Middle frontal gyrus (tissue), 1 donor: ENCODE measurements around the gene LBP.
A peak's percentile ranks its signal among the peaks of the same experiment; 100 is the strongest.
"Not testable (repeated sequence)": the region's sequence is repeated elsewhere in the genome, so short reads cannot be mapped to it uniquely, and the experiment has no call there.

Experiments used
- DNase-seq: peaks from one replicate; pipeline ENCODE4 v3.0.0-alpha.2; 2015; ENCODE audit warnings: low spot score; ENCODE audit errors: extremely low spot score

The LBP gene

GRCh38 chr20:38346741-38347140 is 459 bp downstream of the LBP start:
- DNase-seq, result no peak

- DNase-seq, result no peak
Measured at GRCh38 chr20:38349856-38350255, 3.6 kb downstream of the LBP start.

- no peak for DNase-seq
Measured at GRCh38 chr20:38350879-38351775, 4.8 kb downstream of the LBP start.

- no peak for DNase-seq
Measured at GRCh38 chr20:38353316-38353715, 7.0 kb downstream of the LBP start.

- no peak for DNase-seq
Measured at GRCh38 chr20:38354227-38354626, 7.9 kb downstream of the LBP start.

- DNase-seq, result peak; percentile 33
Measured at GRCh38 chr20:38355161-38356012, 9.1 kb downstream of the LBP start.

- no peak for DNase-seq
Measured at GRCh38 chr20:38357653-38358207, 11.4 kb downstream of the LBP start.

- DNase-seq, result no peak
Measured at GRCh38 chr20:38358556-38358955, 12.3 kb downstream of the LBP start.

GRCh38 chr20:38363004-38363747 is 16.9 kb downstream of the LBP start:
- DNase-seq, result no peak

GRCh38 chr20:38369389-38369788 is 23.1 kb downstream of the LBP start:
- DNase-seq, result no peak

- DNase-seq, result no peak
Measured at GRCh38 chr20:38372806-38373205, 26.5 kb downstream of the LBP start.

GRCh38 chr20:38373231-38373867 is 27.1 kb downstream of the LBP start:
- no peak for DNase-seq

- no peak for DNase-seq
Measured at GRCh38 chr20:38373898-38374297, 27.6 kb downstream of the LBP start.

- DNase-seq, result no peak
Measured at GRCh38 chr20:38377039-38377685, 30.9 kb downstream of the LBP start.

- DNase-seq, result not testable (repeated sequence)
Measured at GRCh38 chr20:38377838-38378237, 31.6 kb downstream of the LBP start.

- no peak for DNase-seq
Measured at GRCh38 chr20:38383147-38383546, 36.9 kb downstream of the LBP start.

GRCh38 chr20:38386004-38386403 is 39.7 kb downstream of the LBP start:
- no peak for DNase-seq

GRCh38 chr20:38386851-38387250 is 40.6 kb downstream of the LBP start:
- DNase-seq, result no peak

GRCh38 chr20:38387953-38388352 is 41.7 kb downstream of the LBP start:
- DNase-seq, result no peak

- DNase-seq, result no peak
Measured at GRCh38 chr20:38392356-38392755, 46.1 kb downstream of the LBP start.
